ENCODE data around the gene KIAA1191. TPM values are rescaled to one million over a fixed set of nuclear protein-coding genes. Genes with fewer than 3 reads are reported as not detected.
A peak's percentile ranks its signal among the peaks of the same experiment; 100 is the strongest.

The KIAA1191 gene
- total RNA-seq, 1 donor from 2014 or later, result 56.6 TPM

DNA sequence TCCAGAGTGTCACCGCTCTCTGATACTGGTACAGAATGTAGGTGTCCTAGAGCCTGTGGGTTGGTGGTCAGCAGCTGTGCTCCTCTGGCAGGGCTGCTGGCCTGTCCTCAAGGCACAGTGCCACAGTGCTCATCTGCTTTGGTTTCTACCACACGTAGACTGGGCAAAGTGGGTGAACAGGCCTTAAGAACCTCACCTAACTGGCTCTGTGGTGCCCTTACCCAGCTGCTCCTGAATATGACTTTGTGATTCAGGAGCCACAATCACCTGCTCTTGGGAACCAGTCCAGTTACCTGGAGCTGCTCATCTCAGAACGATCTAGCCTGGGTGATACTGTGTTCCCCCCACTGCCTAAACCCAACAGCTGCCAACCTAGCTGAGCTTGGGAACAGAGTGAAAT, 20.4 kb upstream of the KIAA1191 start:
- no peaks in the 10 kb centered on the region for H3K9me3 Mint-ChIP-seq
- ATAC-seq (ENCODE audit: low read depth), result no peak
- peaks cover 18% of the 10 kb centered on the region for H3K4me1 Mint-ChIP-seq
- CTCF ChIA-PET, result no interaction called here
- POLR2A ChIA-PET, result interaction anchor here (1.2 kb wide), 1 partner anchor 20 kb away, joined by 3 read pairs; the partner anchor contains the start of gene KIAA1191
- H3K27ac Mint-ChIP-seq, result no peak overlapping the region
- intact Hi-C loops (cut with micrococcal nuclease), result loop anchor here (2.0 to 10.0 kb wide), 2 partner anchors 17 to 753 kb away; partner anchors contain the start of genes ARL10 and NSD1
- no peaks in the 10 kb centered on the region for H3K27me3 Mint-ChIP-seq
- TF ChIP-seq, protein P1, sequence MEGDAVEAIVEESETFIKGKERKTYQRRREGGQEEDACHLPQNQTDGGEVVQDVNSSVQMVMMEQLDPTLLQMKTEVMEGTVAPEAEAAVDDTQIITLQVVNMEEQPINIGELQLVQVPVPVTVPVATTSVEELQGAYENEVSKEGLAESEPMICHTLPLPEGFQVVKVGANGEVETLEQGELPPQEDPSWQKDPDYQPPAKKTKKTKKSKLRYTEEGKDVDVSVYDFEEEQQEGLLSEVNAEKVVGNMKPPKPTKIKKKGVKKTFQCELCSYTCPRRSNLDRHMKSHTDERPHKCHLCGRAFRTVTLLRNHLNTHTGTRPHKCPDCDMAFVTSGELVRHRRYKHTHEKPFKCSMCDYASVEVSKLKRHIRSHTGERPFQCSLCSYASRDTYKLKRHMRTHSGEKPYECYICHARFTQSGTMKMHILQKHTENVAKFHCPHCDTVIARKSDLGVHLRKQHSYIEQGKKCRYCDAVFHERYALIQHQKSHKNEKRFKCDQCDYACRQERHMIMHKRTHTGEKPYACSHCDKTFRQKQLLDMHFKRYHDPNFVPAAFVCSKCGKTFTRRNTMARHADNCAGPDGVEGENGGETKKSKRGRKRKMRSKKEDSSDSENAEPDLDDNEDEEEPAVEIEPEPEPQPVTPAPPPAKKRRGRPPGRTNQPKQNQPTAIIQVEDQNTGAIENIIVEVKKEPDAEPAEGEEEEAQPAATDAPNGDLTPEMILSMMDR (IDR thresholded peaks at IDR 0.05), result no peak
- H3K36me3 Mint-ChIP-seq (ENCODE audit: low read depth), result peaks cover 71% of the 10 kb centered on the region
- no peak for DNase-seq
- no peak overlapping the region for H3K4me3 Mint-ChIP-seq

DNA sequence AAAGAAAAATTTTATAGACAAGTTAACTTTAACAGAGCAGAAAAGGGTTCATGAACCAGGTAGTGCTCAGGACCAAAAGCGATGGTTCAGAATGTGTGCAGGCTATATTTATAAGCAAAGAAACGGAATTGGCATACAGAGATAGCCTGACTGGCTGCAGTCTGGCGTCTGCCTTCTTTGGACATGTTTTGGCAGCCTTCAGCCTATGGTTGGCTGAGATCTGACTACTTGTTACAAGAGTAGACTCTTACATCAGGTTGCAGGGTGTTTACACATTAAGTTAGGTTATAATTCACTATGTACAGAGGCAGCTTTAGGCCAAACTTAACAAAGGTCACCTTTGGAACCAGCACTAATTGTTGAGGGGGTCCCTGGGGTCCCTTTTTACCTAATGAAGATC, 19.9 kb upstream of the KIAA1191 start:
- ATAC-seq (ENCODE audit: low read depth) (no peak), DNase-seq (no peak)
- ChIA-PET CTCF (no interaction called here), POLR2A (interaction anchor here (1.2 kb wide), 1 partner anchor 20 kb away, joined by 3 read pairs; the partner anchor contains the start of gene KIAA1191)
- intact Hi-C loops (cut with micrococcal nuclease), result loop anchor here (2.0 to 10.0 kb wide), 2 partner anchors 17 to 753 kb away; partner anchors contain the start of genes ARL10 and NSD1
- TF ChIP-seq, protein P1 (IDR thresholded peaks at IDR 0.05), result no peak
- Mint-ChIP-seq H3K27me3 (no peaks in the 10 kb centered on the region), H3K27ac (no peak overlapping the region), H3K4me1 (peaks cover 12% of the 10 kb centered on the region), H3K9me3 (no peaks in the 10 kb centered on the region), H3K4me3 (no peak overlapping the region), H3K36me3 (ENCODE audit: low read depth) (peaks cover 68% of the 10 kb centered on the region)

DNA sequence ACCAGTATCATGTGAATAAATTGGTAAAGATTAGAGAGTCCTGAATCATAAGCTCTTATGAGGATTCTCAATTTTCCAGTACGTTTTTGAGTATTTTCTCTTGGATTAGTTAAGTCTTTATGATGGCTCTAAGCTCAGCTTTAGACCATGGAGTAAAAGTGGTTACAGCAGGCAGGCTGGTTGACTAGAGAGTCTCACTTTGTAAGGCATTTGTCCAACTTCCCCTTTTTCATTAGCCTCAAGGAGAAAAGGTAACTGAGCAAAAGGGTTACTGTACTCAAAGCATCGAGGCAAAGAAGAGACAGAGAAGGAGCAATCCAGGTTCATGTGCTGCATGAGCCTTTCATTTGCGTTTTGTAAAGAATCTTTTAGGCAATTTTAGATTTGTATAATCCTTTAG, 18.3 kb upstream of the KIAA1191 start:
- H3K27ac Mint-ChIP-seq, result peak overlapping the region; percentile 10
- intact Hi-C loops (cut with micrococcal nuclease), result loop anchor here (2.0 to 10.0 kb wide), 2 partner anchors 15 to 755 kb away; partner anchors contain the start of genes ARL10 and NSD1
- peaks cover 10% of the 10 kb centered on the region for H3K4me1 Mint-ChIP-seq
- ATAC-seq (ENCODE audit: low read depth), result peak; percentile 79
- peaks cover 54% of the 10 kb centered on the region for H3K36me3 Mint-ChIP-seq (ENCODE audit: low read depth)
- no peak overlapping the region for H3K4me3 Mint-ChIP-seq
- DNase-seq, result no peak
- CTCF ChIA-PET, result interaction anchor here (1.2 kb wide), 1 partner anchor 18 kb away, joined by 3 read pairs; no protein-coding TSS in a partner anchor
- POLR2A ChIA-PET, result no interaction called here
- TF ChIP-seq, protein P1 (IDR thresholded peaks at IDR 0.05), result no peak
- H3K9me3 Mint-ChIP-seq, result no peaks in the 10 kb centered on the region
- H3K27me3 Mint-ChIP-seq, result no peaks in the 10 kb centered on the region

DNA sequence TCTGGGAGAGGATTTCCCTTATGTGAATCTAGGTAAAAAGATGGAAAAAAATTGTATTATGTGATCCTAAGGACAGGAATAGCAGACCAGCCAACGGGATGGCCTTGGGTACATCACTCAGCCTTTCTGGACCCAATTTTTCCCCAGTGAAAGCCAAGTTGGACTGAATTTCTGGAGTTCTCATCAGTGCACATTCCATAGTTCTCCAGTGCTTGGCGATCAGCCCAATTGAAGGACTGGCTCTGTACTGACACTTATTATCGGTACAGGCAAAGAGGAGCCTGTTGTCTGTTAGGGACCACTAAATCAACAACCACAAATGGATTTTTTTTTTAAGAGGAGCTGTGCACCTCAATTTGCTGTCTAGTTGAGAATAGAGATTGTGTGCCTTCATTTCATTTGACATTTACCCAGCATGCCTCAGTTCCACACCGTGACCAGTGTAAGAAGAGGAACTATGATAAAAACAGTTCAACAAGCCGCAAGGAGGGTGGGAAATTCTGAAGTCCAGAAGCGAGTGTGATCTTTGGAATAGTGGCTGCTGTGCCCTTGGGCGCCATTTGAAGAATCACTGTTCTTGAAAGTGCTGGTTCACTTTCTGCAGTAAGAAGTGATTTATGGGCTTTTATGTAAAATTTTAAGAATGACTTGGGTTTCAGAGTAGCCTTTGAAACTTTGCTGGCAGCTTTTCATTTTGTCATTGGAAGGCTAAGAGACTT, 11.7 kb upstream of the KIAA1191 start:
- ChIA-PET POLR2A (interaction anchor here (0.6 kb wide), 1 partner anchor 82 kb away, joined by 7 read pairs; no protein-coding TSS in a partner anchor), CTCF (no interaction called here)
- peak overlapping the region; percentile 21 for H3K27ac Mint-ChIP-seq
- H3K4me3 Mint-ChIP-seq, result no peak overlapping the region
- ATAC-seq (ENCODE audit: low read depth) (peak; percentile 91), DNase-seq (no peak)
- peaks cover 9% of the 10 kb centered on the region for H3K4me1 Mint-ChIP-seq
- TF ChIP-seq, protein P1 (IDR thresholded peaks at IDR 0.05), result no peak
- intact Hi-C loops (cut with micrococcal nuclease), result loop anchor here (1.0 kb wide), 2 partner anchors 11 to 15 kb away; partner anchors contain the start of genes HIGD2A and NOP16
- H3K36me3 Mint-ChIP-seq (ENCODE audit: low read depth), result peaks cover 30% of the 10 kb centered on the region
- no peaks in the 10 kb centered on the region for H3K27me3 Mint-ChIP-seq
- H3K9me3 Mint-ChIP-seq, result no peaks in the 10 kb centered on the region
